Measurements from ENCODE around the gene NECAB3.

Gene NECAB3

DNA sequence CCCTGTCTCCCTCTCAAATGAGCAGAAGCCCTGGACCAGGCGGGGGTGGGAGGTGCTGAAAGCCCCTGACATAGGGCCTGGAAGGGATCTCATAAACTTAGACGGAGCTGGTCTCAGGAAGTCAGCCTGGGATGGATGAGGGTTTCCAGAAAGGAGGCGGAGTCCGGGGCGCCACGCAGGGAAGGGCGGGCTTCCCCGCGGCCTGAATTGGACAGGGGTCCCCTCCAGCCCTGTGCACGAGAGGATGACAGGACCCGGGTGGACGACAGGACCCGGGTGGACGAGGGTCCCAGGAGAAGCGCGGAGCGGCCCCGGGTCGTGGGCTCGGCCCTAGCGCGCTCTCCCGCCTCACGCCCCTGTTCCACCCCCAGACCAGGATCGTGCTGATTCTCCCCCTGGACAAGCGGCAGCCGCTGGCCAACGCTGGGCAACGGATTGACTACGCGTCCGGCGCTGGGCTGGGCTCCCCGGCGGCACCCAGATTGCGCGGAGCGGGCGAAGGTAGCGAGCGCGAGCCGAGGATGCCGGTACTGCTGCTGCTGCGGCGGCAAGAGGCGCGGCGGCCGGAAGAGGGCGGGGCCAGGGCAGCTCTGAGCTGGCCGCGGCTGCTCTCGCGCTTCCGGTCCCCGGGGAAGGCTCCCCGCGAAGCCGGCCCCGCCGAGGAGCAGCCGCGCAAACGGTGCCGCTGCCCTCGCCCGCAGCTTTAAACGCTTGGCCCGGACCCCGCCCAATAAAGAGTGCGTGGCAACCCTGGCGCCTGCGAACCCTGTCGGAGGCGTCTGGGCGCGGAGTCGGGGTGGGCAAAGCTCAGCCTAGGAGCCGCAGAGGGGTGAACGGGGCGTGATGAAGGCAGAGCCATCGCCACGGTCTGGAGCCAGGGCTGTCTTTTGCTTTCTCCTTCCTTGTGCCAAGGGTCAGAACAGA, 10.8 kb downstream of the NECAB3 start:
- DNase-seq (ENCODE audit: low read depth in 2 of 2): no peak

DNA sequence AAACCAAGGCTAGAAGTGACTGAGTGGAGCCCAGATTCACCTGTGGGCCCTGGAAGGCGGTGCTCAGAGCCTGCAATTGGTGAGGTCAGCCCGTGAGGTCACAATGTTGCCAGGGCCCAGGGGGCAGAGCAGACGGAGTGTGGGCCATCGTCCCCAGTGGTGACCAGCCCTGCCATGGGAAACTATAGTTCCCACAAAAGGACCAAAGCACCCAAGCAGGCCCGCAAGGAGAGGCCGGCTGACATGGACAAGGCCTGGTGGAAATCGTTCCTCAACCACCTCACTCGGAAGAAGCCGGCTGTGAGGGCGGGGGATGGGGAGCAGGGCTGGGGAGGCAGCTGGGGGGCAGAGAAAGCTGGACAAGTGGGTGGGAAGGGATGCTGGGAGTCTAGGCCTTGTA, 12.1 kb downstream of the NECAB3 start, which contains the start of gene C20orf144:
Gene C20orf144 (plus strand): TSS at position 156 of the 400 bp plus-strand sequence. CDS start 19 bp downstream, at position 175.
- DNase-seq (ENCODE audit: low read depth in 2 of 2): no peak

DNA sequence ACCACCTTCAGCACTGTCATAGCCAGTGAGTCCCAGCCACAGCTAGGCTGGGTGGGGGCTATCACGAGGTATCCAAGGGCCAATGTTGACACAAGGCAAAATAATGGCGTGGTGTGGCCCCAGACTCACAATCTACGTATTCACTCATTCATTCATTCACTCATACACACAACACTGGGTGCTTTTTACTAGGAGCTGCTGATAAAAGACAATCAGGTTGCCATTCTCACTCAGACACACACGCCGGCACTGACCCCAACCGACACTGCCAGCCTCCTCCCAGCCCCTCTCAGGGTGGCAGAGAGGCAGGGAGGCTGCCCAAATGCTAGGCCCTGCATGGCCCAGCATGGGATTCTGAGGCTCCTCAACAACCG, 13.6 kb downstream of the NECAB3 start:
- no peak for DNase-seq (ENCODE audit: low read depth in 2 of 2)

DNA sequence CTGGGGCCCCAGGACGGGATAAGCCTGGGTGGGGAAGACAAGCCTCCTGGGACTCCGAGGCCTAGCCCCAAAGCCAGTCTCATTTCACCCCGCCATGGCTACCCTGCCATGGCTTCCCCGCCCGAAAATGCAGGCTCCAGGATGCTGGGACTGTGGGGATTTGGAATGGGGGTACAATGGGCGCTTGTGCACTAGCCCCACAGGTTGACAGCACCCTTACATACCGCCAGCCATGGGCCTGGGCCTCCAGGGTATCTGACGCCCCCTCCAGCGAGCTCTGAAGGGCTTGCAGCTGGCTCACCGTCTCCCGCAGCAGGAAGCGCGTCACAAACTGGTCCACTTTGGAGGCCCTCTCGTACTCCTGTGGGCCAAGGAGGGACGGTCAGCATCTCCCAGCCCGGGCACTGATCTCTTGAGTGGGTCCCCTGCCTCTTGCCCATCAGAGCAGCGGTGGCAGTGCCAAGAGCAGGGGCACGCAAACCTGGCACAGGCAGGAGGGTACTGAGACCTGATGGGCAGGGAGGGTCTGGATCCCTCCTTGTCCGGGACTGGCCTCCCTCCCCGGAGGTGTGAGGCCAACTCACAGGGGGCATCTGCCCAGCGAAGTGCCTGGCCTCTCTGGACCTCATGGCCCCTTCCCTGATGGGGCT, 14.1 kb downstream of the NECAB3 start:
- no peak for DNase-seq (ENCODE audit: low read depth in 2 of 2)

DNA sequence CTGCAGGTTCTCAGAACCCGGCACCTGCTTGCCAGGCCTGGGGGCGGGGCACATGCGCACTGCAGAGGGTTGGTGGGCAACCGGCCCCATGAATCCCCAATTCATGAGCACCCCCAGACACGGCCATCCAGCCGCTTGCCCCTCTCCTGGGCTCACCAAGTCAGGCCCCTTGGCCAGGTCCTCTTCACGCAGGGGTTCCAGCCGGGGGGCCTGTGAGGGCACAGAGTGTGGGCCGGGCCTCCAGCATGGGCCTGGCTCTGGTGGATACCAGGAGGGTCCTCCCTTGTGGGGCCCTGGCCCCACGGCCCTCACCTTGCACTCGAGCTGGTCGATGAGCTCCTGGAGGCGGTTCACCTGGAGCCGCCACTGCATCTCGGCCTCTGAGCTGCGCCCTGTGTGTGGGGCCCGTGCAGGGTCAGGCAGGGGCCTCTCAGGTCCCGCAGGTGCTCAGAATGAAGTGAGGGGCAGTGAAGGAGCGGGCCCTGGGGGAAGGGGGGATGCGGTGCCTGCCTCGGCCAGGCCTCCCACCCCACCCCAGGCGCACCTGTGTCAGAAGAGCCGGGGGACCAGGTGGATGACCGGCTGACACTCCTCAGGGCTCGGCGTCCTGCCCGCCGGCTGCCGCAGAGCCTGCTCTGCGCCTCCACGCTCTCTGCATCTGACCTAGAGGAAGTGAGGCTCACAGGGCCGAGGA, 14.7 kb downstream of the NECAB3 start:
- no peak for DNase-seq (ENCODE audit: low read depth in 2 of 2)

DNA sequence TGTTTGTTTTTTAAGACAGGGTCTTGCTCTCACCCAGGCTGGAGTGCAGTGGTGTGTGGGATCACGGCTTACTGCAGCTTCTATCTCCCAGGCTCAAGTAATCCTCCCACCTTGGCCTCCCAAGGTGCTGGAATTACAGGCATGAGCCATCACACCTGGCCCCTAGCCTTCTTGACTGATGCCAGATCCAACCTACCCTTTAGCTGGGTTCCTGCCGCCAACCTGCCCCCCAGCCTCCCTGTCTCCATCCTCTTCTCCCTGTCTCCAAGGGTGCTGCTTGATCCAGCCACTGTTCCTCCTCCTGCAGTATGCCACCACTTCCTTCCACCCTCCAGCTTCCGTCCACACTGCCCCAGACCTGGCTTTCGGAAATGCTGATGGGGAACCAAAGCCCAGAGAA, 15.3 kb downstream of the NECAB3 start:
- DNase-seq (ENCODE audit: low read depth in 2 of 2): no peak

DNA sequence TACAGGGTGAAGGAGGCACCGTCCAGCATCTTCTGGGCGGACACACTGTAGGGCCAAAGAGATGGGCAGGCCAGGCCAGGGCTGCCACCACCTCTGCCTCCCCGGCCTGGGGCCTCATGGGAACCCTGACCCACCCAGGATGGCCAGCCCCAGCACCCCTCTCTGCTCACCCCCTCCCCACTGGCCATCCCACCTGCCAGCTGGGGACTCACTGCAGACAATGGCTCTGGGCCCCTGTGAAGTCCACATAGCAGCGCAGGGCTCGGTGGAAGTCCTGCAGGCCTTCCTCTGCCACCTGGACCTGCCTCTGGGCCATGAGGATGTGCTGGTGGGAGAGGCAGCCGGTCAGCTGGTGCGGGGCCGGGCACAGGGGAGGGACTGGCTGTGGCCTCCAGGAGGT, 15.7 kb downstream of the NECAB3 start:
- DNase-seq (ENCODE audit: low read depth in 2 of 2): no peak

DNA sequence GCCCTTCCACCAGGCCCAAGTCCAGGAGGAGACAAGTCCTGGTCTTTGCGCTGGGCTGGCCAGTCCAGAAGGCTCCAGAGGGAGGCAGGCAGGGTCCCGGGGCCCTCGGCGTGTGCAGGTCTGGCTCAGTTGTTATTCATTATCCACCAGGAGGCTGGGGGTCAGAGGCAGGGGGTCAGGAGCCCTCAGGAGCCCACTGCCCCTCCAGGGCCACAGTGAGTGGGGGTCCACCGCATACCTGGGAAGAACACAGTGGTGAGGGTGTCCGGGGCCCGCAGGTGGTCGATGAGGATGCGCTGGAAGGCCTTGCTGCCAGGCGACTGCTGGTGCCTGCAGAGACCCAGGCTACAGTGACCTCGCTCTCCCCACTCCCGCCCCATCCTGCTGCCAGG, 16.5 kb downstream of the NECAB3 start:
- no peak for DNase-seq (ENCODE audit: low read depth in 2 of 2)

DNA sequence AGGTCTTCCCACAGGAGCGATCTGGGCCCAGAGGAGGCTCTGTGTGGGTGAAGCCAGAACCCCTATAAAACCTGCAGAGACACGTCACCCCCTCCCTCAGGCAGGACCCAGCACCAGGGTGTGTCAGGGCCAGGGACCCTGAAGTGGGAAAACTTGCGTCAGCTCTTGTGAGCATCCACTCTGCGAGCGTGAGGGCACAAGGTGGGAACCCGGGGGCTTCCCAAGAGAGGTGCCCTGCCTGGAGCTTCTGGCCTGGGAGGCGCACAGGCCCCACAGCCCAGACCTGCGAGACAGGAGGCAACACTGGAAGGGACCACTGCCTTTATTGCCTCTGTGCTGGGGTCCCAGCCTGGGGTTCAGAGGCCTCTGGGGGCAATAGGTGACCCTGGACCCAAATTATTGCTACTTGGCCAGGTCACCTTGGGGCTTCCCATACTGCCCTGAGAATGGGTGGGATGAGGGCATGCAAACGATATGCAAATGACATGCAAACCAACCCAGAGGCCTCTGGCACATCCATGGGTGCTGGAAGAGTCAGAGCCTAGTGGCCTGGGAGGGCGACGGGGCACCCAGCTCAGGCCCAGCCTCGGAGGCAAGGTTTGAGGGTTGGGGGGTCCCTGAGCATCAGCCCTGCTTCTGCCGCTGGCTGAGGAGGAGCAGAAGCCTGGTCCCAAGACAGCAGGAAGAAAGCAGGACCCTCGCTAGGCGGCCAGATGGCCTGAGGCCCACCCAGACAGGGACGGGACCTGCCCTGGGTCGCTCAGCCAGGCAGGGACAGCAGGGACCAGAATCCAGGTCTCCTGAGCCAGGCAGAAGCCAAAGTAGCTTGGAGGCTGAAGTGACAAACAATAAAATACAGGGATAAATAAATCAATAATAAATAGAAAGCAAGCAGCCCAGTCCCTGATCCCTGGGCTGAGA, 17.2 kb downstream of the NECAB3 start:
- DNase-seq (ENCODE audit: low read depth in 2 of 2): no peak

DNA sequence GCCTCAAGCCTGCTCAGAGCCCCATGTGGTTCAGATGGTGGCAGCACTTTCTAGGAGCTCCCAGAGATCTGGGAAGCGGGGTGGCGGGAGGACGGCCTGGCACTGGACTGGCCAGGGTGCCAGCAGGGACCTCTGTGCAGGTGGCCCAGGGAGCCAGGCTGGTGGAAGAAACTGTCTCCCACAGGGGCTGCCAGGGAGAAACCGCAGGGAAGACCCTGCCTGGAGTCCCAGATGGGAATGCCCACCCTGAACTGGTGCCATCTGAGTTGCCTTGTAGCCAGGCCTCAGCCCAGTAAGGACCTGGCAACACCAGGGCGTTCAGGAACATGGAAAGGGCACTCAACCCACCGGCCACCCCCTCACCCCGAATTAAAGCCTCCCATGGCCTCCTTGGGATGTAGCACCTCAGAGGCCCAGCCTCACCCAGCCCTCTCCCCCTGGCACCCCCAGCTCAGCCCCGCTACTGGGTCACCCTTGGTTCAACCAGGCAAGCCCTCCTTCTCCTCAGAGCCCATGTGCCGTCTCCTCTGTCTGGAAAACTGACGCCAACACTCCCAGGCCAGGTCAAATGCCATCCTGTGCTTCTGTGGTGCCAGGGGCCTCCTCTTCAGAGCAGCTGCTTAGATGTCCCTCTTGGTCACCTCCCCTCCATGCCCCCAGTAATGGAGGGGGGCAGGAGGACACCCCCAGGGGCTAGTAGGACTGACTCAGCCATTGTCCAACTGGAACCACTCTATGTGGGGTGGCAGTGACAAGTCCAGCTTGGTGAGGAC, 18.0 kb downstream of the NECAB3 start:
- no peak for DNase-seq (ENCODE audit: low read depth in 2 of 2)

DNA sequence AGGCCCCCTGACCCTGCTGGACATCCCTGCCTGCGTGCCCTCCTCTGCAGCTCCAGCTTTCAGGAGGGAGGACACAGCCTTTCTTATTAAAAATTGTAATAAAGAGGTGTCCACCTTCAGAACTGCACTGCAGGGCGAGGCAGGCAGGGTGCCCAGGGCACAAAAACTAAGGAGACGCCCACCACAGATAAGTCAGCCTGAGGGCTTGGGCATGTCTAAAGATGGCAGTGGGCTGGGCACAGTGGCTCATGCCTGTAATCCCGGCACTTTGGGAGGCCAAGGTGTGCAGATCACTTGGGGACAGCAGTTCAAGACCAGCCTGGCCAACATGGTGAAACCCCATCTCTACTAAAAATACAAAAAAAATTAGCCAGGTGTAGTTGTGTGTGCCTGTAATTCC, 19.1 kb downstream of the NECAB3 start:
- DNase-seq (ENCODE audit: low read depth in 2 of 2): no peak

DNA sequence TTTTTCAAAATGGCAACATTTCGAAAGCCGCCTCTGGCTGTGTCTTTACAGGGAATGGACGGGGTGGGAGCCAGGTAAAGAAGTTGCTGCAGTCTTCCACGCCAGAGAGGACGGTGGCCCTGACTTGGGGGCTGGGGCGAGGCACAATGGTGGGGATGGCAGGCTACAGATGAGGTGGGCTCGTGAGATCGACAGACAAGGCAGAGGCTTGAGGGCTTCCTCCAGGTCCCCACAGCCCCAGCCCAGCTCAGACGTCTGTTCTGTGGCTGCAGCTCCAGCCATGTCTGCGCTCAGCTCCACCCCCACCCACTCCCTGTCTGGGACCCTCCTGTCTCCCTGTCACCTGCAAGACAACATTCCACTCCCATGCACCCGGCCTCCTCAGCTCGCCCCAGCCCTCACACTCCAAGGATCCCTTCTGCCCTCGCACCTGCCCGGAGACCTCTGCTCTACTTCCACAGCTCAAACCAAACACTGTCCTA, 19.5 kb downstream of the NECAB3 start:
- DNase-seq (ENCODE audit: low read depth in 2 of 2): no peak

DNA sequence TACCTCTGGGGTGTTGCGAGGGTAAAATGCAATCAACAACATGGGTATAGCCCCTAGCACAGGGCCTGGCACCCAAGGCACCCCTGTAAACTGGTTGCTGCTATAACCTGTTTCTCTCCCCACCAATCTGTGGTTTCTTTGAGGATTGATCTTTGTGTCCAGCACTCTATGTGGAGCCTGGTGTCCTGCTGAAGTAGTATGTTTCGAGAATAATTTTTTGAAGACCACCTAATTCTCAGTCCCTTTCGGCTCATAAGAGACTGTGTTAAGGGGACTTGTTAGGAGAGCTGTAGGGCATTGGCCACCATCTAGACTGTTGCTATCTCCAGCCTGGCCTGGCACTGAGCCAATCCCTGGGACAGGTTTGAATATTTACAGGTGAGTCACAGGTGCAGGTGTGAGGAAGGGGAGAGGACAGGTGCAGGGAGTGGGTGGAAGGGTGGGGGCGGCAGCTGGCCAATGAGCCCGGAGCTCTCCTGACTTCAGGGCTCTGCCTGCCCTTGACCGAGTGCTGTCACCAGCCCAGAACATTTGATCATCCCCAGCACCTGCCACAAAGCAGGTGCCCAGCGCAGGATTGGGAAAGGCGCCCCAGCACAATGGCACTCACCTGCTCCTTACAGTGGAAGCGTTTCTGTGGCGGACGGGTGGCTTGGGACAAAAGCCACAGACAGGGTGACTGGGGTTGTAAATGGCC, 20.2 kb downstream of the NECAB3 start:
- no peak for DNase-seq (ENCODE audit: low read depth in 2 of 2)

DNA sequence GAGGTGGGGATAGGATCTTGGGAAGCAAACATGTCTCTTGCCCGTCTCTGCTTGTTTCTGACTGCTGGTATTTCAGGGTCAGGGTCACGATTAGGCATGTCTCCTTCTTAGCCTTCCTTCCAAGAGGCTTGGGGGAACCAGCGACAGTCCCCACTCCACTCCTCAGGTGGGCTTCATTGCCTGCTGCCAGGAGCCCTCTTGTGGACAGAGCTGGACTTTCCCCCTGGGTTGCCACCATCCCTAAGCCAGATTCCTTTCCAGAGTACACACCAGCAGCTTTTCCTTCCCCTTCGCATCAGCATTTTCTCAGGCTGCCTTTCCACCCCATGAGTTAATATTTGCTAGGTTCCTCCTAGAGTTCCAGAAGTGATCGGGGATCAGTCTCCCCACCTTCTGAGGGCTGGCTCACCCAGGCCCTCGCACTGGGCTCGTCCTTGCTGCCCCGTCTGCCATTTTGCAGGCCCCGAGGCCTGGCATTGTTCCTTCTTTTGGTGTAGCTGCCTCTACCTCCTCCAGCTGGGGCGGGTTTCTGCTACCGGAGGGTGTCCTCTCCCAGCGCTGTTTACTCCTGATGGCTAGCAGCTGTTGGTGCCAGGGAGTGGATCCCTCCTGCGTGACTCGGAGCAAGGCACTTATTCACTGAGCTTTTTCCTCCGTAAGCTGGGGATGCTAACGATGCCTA, 20.9 kb downstream of the NECAB3 start:
- no peak for DNase-seq (ENCODE audit: low read depth in 2 of 2)

DNA sequence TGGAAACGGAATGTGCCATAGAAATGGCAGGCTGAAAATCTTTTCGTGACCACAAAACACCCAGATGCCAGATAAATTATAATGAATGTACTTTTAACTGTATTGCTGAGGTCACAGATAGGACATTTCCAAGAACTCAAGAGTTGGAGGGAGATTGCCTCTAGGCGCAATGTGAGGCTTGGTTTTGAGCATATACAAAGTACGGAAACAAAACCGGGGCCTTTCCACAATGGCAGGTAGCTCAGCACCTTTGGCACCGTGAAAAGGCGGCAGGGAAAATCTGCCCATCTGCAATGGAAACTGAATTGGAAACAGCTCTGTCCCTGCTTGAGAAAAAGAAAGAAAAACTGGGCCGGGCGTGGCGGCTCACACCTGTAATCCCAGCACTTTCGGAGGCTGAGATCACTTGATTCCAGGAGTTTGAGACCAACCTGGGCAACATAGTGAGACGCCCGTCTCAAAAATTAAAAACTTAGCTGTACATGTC, 22.6 kb downstream of the NECAB3 start:
- DNase-seq (ENCODE audit: low read depth in 2 of 2): no peak

DNA sequence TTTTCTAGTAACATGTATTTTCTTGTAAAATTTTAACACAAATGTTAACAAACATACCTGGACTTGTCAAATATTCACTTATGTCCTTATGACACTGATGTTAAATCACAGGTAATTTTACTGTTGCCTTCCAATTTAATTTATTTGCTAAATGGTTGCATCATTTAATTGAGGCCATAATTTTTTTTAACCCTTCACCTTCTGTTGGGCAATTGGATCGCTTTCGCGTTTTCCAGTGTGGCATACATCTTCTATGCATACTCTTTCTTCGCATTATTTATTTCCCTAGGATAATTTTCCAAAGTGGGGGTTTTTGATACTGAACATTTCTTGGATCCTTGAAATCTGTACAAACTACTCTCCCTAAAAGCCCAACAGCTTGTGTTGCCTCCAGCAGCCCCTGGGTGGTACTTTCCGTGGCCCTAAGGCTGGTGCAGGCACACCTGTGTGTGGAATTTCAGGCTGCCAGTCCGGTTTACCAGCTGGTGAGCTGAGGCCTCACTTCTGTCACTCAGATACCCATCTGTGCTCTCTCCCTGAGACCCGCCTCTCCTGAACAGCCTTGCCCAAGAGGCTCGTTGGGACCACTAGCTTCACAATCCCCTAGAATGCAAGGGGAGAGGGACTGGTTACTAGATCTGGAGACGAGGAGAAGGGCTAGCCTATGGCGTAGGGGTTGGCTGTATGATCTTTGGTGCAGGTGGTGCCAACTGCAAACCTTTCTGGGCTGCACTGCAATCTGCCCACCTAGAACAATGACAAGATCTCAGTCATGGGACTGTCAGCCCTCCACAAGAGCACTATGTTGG, 23.3 kb downstream of the NECAB3 start:
- no peak for DNase-seq (ENCODE audit: low read depth in 2 of 2)

DNA sequence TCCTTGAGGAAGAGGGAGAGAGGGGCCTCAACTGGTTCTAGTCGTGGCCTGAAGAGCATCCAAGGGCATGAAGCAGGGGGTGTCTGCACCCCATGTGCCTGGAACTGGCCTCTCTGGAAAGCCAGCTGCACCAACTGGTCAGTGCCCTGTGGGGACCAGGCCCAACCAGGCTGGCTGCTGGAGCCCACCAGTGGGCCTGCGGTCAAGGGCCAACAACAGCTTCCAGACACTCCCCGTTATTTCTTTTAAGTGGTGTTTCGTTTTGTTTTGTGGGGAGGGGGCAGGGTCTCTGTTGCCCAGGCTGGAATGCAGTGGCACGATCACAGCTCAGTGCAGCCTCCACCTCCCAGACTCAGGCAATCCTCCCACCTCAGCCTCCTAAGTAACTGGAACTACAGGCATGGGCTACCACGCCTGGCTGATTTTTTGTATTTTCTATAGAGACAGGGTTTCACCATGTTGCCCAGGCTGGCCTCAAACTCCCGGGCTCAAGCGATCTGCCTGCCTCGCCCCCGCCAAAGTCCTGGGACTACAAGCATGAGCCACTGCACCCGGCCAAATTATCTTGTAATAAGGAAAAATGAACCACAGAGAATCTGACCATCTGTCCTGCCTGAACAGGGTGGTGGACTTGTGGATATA, 24.0 kb downstream of the NECAB3 start:
- DNase-seq (ENCODE audit: low read depth in 2 of 2): no peak

DNA sequence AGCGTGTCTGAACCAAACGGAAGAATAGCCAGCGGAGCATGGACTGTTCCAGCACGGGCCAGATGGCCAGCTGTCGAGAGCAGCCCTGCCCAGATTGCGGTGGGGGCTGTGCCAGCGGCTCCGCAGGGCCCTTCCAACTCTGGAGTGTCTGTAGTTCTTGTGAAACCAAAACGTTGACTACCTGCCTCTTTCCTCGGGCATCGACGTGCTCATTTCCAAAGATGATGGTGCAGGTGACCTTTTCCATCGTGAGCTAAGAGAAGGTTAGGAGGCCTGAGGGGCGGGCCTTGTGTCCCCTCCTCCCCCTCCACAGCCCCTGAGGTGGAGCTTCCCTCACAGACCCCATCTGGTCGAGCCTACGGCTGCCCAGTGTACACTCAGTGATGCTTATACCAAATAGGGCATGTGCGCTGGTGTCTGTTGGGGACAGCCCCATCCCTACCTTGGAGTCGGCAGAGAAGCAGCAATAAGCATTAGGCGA, 25.0 kb downstream of the NECAB3 start:
- no peak for DNase-seq (ENCODE audit: low read depth in 2 of 2)
